H7 (cell line): ENCODE data around the gene SLC35A1. TPM values are rescaled to one million over a fixed set of nuclear protein-coding genes. Genes with fewer than 3 reads are reported as not detected.

Source experiments
- DNase-seq: peaks from one replicate; pipeline ENCODE4 v3.0.0; 2012
- H3K27me3 ChIP-seq: 2 replicates; pipeline ENCODE4 v1.6.0; 2011; ENCODE audit warnings: mild to moderate bottlenecking, low read length; ENCODE audit not compliant: control insufficient read depth, insufficient read depth
- H3K36me3 ChIP-seq: replicated peaks from 2 replicates; pipeline ENCODE4 v1.5.1; 2011; ENCODE audit warnings: low read length; ENCODE audit not compliant: control insufficient read depth, insufficient read depth
- H3K4me3 ChIP-seq: 2 replicates; pipeline ENCODE4 v1.5.1; 2011; ENCODE audit warnings: low read depth, mild to moderate bottlenecking, control low read depth, low read length, moderate library complexity; ENCODE audit not compliant: insufficient read depth
- total RNA-seq: library from RNA; depleted of rRNA; stranded (reverse); fragments of >200 nt; shearing (Covaris generic); gene quantifications from 2 replicates; pipeline ENCODE4 v1.2.3, GENCODE V29; 2014; rRNA removed

Gene SLC35A1
- total RNA-seq, 1 experiment from 2014 or later = 6.2 TPM

- Histone ChIP-seq H3K27me3 (no peaks in the 10 kb centered on the region), H3K36me3 (peaks cover 4% of the 10 kb centered on the region), H3K4me3 (no peak overlapping the region)
- no peak for DNase-seq
These were observed 71.1 kb downstream of the SLC35A1 start for GRCh38 chr6:87543696-87544473.

DNA sequence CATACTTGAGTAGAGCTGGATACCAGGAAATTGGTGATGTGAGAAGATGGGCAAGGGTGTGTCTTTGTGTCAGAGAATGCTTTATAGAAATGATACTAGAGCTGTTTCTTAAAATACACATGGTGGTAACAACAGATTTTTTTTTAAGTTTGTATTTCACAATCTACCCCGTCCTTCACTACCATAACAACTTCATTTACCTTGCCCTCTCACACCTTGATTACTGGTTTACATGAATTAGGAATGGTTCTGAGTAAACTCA lies 71.6 kb downstream of the SLC35A1 start:
- H3K27me3 ChIP-seq = no peaks in the 10 kb centered on the region
- DNase-seq = no peak
- H3K36me3 ChIP-seq = peaks cover 4% of the 10 kb centered on the region
- no peak overlapping the region for H3K4me3 ChIP-seq

DNA sequence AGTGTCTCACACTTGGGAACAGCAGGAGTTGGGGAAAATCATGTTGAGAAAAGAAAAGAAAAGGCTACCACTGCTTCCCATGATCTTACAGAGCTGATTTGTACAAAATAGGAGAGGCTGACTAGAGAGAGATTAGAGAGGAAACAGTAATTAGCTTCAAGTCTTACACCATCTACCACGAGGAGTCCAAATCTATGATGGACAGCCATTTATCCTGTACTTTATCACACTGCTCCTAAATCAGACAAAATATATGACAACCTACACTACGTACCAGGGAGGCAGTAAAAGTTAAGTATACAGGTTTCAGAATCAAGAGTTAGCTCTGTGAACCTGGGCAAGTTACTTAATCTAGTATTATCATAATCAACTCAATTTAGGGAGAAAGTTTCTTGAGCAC lies 79.0 kb downstream of the SLC35A1 start:
- DNase-seq = no peak
- Histone ChIP-seq H3K4me3 (no peak overlapping the region), H3K27me3 (no peaks in the 10 kb centered on the region), H3K36me3 (peaks cover 1% of the 10 kb centered on the region; the same call in 1 of the 2 replicates)

DNA sequence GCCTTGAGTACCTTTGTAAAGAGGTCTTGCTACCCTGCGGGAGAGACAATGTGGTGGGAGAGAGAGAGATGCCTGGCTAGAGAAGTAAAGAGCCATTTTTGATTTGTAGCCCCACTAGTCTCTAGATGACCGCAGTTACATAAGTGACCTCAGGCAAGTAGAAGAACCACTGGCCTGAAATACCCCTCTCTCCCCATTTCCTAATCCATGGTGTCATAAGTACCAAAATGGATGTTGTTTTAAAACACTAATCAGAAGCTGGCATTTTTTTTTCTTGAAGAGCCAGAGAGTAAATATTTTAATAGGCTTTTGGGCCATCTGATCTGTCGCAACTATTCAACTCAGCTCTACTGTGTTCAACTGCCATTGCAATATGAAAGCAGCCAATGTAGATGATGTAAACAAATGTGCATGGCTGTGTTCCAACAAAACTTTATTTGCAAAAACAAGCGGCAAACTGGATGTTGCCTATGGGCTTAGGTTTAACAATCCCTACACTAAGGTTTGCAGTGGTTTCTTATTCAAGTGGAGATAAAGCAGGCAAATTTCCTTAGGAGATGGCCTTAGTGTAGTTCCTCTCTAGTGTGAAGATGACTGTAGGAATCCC lies 80.5 kb downstream of the SLC35A1 start:
- DNase-seq = no peak
- peaks cover 1% of the 10 kb centered on the region; the same call in 1 of the 2 replicates for H3K36me3 ChIP-seq
- H3K27me3 ChIP-seq = no peaks in the 10 kb centered on the region
- no peak overlapping the region for H3K4me3 ChIP-seq

DNA sequence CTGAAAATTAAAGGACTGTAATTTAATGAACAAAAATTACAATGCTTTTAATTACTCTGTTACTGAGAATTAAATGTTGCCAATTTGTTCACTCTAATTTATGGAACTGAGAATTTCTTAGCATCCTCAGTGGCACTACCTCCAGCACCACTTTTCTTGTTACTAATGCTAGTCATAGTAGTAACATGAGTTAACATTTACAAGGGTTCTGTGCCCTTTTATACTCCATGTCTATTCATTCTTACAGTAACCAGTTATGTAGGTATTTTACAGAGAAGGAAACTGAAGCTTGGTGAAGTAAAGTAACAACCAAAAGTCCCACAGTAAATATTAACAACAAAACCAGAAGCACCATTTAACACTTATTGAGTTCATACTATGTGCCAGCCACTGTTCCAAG lies 82.7 kb downstream of the SLC35A1 start:
- peaks cover 1% of the 10 kb centered on the region; the same call in 1 of the 2 replicates for H3K36me3 ChIP-seq
- H3K4me3 ChIP-seq = no peak overlapping the region
- H3K27me3 ChIP-seq = no peaks in the 10 kb centered on the region
- DNase-seq = no peak

DNA sequence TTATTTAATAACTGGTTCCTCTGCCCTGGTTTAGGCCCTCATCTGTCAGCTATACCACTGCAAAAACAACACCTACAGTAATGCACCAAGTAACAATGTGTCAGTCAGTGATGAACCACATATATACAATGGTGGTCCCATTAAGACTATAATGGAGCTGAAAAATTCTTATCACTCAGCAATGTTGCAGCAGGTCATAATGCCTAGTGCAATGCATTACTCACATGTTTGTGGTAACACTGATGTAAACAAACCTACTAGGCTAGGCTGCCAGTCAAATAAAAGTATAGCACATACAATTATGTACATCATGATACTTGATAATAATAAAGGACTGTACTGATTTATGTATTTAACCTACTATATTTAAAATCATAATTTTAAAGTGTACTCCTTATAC lies 85.7 kb downstream of the SLC35A1 start:
- Histone ChIP-seq H3K4me3 (no peak overlapping the region), H3K27me3 (no peaks in the 10 kb centered on the region), H3K36me3 (peaks cover 3% of the 10 kb centered on the region)
- no peak for DNase-seq

DNA sequence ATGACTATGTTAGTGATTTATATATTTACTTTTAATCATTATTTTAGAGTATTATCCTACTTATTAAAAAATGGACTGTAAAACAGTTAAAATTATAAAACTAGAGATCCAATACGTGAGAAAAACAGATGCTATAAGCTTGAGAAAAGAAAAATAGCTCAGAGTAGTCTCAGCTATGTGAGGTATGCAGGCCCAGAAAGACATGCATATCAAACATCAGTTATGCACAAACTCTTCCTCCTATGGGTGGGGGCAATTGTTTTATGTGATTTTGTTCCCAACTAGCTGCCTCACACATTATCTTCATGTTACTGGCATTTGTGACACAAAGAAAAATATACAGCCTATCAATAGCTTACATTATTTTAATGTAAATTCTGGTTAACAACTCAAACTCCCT lies 88.2 kb downstream of the SLC35A1 start:
- DNase-seq = no peak
- Histone ChIP-seq H3K36me3 (peaks cover 3% of the 10 kb centered on the region), H3K4me3 (no peak overlapping the region), H3K27me3 (no peaks in the 10 kb centered on the region)

Other genes with a start within 250 kb of the SLC35A1 start
- 7.0 and 8.2 TPM in 2 replicates for gene SMIM8, start 150.4 kb upstream of the SLC35A1 start, total RNA-seq
- gene GJB7, start 143.7 kb upstream of the SLC35A1 start, total RNA-seq = 0.70 and 1.9 TPM in 2 replicates
- gene C6orf163, start 128.2 kb upstream of the SLC35A1 start, total RNA-seq = 0.87 and 1.3 TPM in 2 replicates
- 0.14 TPM in 1 of 2 replicates, not detected in the other for gene CFAP206, start 65.0 kb upstream of the SLC35A1 start, total RNA-seq
- 34.3 and 35.6 TPM in 2 replicates for gene RARS2, start 117.0 kb downstream of the SLC35A1 start, total RNA-seq
- gene ORC3, start 117.2 kb downstream of the SLC35A1 start, total RNA-seq = 54.5 and 74.0 TPM in 2 replicates
- 32.9 and 41.6 TPM in 2 replicates for gene AKIRIN2, start 229.3 kb downstream of the SLC35A1 start, total RNA-seq